Measurements from ENCODE around the gene TMEM266. TPM values are rescaled to one million over a fixed set of nuclear protein-coding genes. Genes with fewer than 3 reads are reported as not detected.

The TMEM266 gene
- total RNA-seq, 6 donors from 2014 or later = 0.59 to 2.4 (median 1.2) TPM; not detected in 1

GRCh38 chr15:76176487-76177085, 116.8 kb downstream of the TMEM266 start:
- WGBS, 2 donors = 91 to 95% methylated on average over 10 to 15 of the region's 15 CpGs
- no peaks in the 10 kb centered on the region for H3K9me3 ChIP-seq
- no peak overlapping the region for H3K27ac ChIP-seq
- no peaks in the 10 kb centered on the region for H3K27me3 ChIP-seq
- no peak for TF ChIP-seq CTCF (IDR thresholded peaks at IDR 0.05)
- TF ChIP-seq POLR2A (IDR thresholded peaks at IDR 0.05) = no peak
- TF ChIP-seq POLR2AphosphoS5 (IDR thresholded peaks at IDR 0.05) = no peak
- no peak for TF ChIP-seq EP300 (IDR thresholded peaks at IDR 0.05)
- H3K4me3 ChIP-seq = no peak overlapping the region
- H3K4me1 ChIP-seq = no peaks in the 10 kb centered on the region
- DNase-seq (no peak), ATAC-seq (ENCODE audit: low FRiP score in 2 of 2) (no peak)
- no peaks in the 10 kb centered on the region for H3K36me3 ChIP-seq

- peak; percentile 34 to 41 for ATAC-seq (ENCODE audit: low FRiP score in 2 of 2)
- no peak overlapping the region for H3K4me3 ChIP-seq
- TF ChIP-seq POLR2AphosphoS5 (IDR thresholded peaks at IDR 0.05) (no peak), EP300 (IDR thresholded peaks at IDR 0.05) (peak in 2 of 4 donors; percentile 14 to 61)
- no peak overlapping the region for H3K27ac ChIP-seq
- H3K9me3 ChIP-seq = no peaks in the 10 kb centered on the region
- H3K36me3 ChIP-seq = no peaks in the 10 kb centered on the region
- WGBS, 2 donors = 54 to 63% methylated on average over 8 to 15 of the region's 15 CpGs
- no peaks in the 10 kb centered on the region for H3K4me1 ChIP-seq
- H3K27me3 ChIP-seq = no peaks in the 10 kb centered on the region
- no peak for DNase-seq
These were observed 117.8 kb downstream of the TMEM266 start for GRCh38 chr15:76177491-76178040.

- ATAC-seq (ENCODE audit: low FRiP score in 2 of 2) (no peak), DNase-seq (no peak)
- no peak overlapping the region for H3K4me3 ChIP-seq
- H3K27me3 ChIP-seq = no peaks in the 10 kb centered on the region
- H3K27ac ChIP-seq = no peak overlapping the region
- TF ChIP-seq EP300 (IDR thresholded peaks at IDR 0.05) (no peak), CTCF (IDR thresholded peaks at IDR 0.05) (no peak), POLR2AphosphoS5 (IDR thresholded peaks at IDR 0.05) (no peak), POLR2A (IDR thresholded peaks at IDR 0.05) (no peak)
- 61 to 63% methylated on average over 15 to 21 of the region's 21 CpGs for WGBS, 2 donors
- H3K4me1 ChIP-seq = no peaks in the 10 kb centered on the region
- H3K9me3 ChIP-seq = no peaks in the 10 kb centered on the region
- no peaks in the 10 kb centered on the region for H3K36me3 ChIP-seq
These were observed 118.7 kb downstream of the TMEM266 start for GRCh38 chr15:76178296-76179000.

GRCh38 chr15:76179023-76179422, 119.2 kb downstream of the TMEM266 start:
- Histone ChIP-seq H3K4me3 (no peak overlapping the region), H3K27me3 (no peaks in the 10 kb centered on the region), H3K36me3 (no peaks in the 10 kb centered on the region), H3K9me3 (no peaks in the 10 kb centered on the region), H3K4me1 (no peaks in the 10 kb centered on the region), H3K27ac (no peak overlapping the region)
- WGBS, 2 donors = 84 to 93% methylated on average over 4 of the region's 4 CpGs
- TF ChIP-seq CTCF (IDR thresholded peaks at IDR 0.05) = no peak
- TF ChIP-seq POLR2AphosphoS5 (IDR thresholded peaks at IDR 0.05) = no peak
- no peak for TF ChIP-seq EP300 (IDR thresholded peaks at IDR 0.05)
- no peak for TF ChIP-seq POLR2A (IDR thresholded peaks at IDR 0.05)
- ATAC-seq (ENCODE audit: low FRiP score in 2 of 2) = no peak
- DNase-seq = no peak

GRCh38 chr15:76180321-76180720, 120.5 kb downstream of the TMEM266 start:
- TF ChIP-seq POLR2AphosphoS5 (IDR thresholded peaks at IDR 0.05) (no peak), POLR2A (IDR thresholded peaks at IDR 0.05) (no peak), EP300 (IDR thresholded peaks at IDR 0.05) (no peak)
- Histone ChIP-seq H3K4me1 (no peaks in the 10 kb centered on the region), H3K27ac (no peak overlapping the region), H3K4me3 (no peak overlapping the region), H3K36me3 (no peaks in the 10 kb centered on the region), H3K27me3 (no peaks in the 10 kb centered on the region), H3K9me3 (no peaks in the 10 kb centered on the region)
- no peak for ATAC-seq (ENCODE audit: low FRiP score in 2 of 2)
- WGBS, 2 donors = 91 to 95% methylated on average over 7 of the region's 7 CpGs
- no peak for DNase-seq

All from upper lobe of left lung (tissue), 6 donors.